GM23248 (cell line): ENCODE measurements around the gene TTC16. TPM values are rescaled to one million over a fixed set of nuclear protein-coding genes. Genes with fewer than 3 reads are reported as not detected.
A peak's percentile ranks its signal among the peaks of the same experiment; 100 is the strongest.

Experiments
- DNase-seq: peaks from one replicate; pipeline ENCODE4 v3.0.0-alpha.2; 2015
- H2AFZ ChIP-seq: fragments of 200-600 bp; sonication (generic); 2 replicates; pipeline ENCODE4 v1.6.1; 2016; ENCODE audit warnings: antibody characterized with exemption
- H3F3A ChIP-seq: fragments of 200-600 bp; sonication (generic); 2 replicates; pipeline ENCODE4 v1.6.1; 2016; ENCODE audit warnings: mild to moderate bottlenecking, antibody characterized with exemption, mixed run types; ENCODE audit not compliant: insufficient read depth
- H3K27ac ChIP-seq: fragments of 200-600 bp; sonication (generic); 2 replicates; pipeline ENCODE4 v1.5.1; 2016; ENCODE audit warnings: mild to moderate bottlenecking
- H3K27me3 ChIP-seq: fragments of 200-600 bp; sonication (generic); replicated peaks from 2 replicates; pipeline ENCODE4 v1.6.1; 2016; ENCODE audit warnings: mild to moderate bottlenecking; ENCODE audit not compliant: insufficient read depth
- H3K36me3 ChIP-seq: fragments of 200-600 bp; sonication (generic); 2 replicates; pipeline ENCODE4 v1.6.1; 2016; ENCODE audit warnings: low read depth, mild to moderate bottlenecking
- H3K4me1 ChIP-seq: fragments of 200-600 bp; sonication (generic); 2 replicates; pipeline ENCODE4 v1.6.1; 2016; ENCODE audit warnings: mild to moderate bottlenecking; ENCODE audit not compliant: insufficient read depth
- H3K4me2 ChIP-seq: fragments of 200-600 bp; sonication (generic); one replicate; pipeline ENCODE4 v1.6.1; 2016; ENCODE audit warnings: mild to moderate bottlenecking; ENCODE audit not compliant: unreplicated experiment
- H3K4me3 ChIP-seq: fragments of 200-600 bp; sonication (generic); 2 replicates; pipeline ENCODE4 v1.5.1; 2016; ENCODE audit warnings: mild to moderate bottlenecking
- H3K79me2 ChIP-seq: fragments of 200-600 bp; sonication (generic); 2 replicates; pipeline ENCODE4 v1.6.1; 2016; ENCODE audit warnings: mild to moderate bottlenecking; ENCODE audit not compliant: insufficient read depth
- H3K9ac ChIP-seq: fragments of 200-600 bp; sonication (generic); 2 replicates; pipeline ENCODE4 v1.6.1; 2016; ENCODE audit warnings: mild to moderate bottlenecking
- H3K9me2 ChIP-seq: fragments of 200-600 bp; sonication (generic); 2 replicates; pipeline ENCODE4 v1.6.1; 2016; ENCODE audit warnings: mixed run types, mild to moderate bottlenecking, moderate library complexity; ENCODE audit not compliant: insufficient read depth
- H3K9me3 ChIP-seq: fragments of 200-600 bp; sonication (generic); one replicate; pipeline ENCODE4 v1.6.1; 2017; ENCODE audit warnings: low read depth
- H4K20me1 ChIP-seq: fragments of 200-600 bp; sonication (generic); 2 replicates; pipeline ENCODE4 v1.6.0; 2016; ENCODE audit not compliant: insufficient read depth
- EZH2 ChIP-seq: fragments of 200-600 bp; sonication (generic); IDR thresholded peaks from 2 replicates; pipeline ENCODE4 v1.6.1; 2018; ENCODE audit warnings: antibody characterized with exemption, mild to moderate bottlenecking; ENCODE audit not compliant: insufficient read depth, poor library complexity, severe bottlenecking
- EZH2phosphoT487 ChIP-seq: fragments of 200-600 bp; sonication (generic); IDR thresholded peaks from 2 replicates; pipeline ENCODE4 v1.6.1; 2018; ENCODE audit warnings: antibody characterized with exemption, moderate library complexity, mild to moderate bottlenecking, low read depth; ENCODE audit not compliant: insufficient read depth
- WGBS, 2 experiments: methylation state at CpG; one replicate each; pipeline ENCODE4 v1.1.6; 2015 to 2017; ENCODE audit warnings: low lambda C conversion rate in 2 of 2, low coverage in 1 of 2; ENCODE audit errors: missing lambda C conversion rate in 2 of 2; 5-methylcytosine and 5-hydroxymethylcytosine counted together
- in situ Hi-C: fragments of 300-500 bp; cut with MboI; formaldehyde crosslinking; loops from 2 replicates; pipeline ENCODE4 v1.15.0; 2020
- polyA plus RNA-seq: library from polyadenylated mRNA; unstranded; fragments of >200 nt; fragmentation: Nextera tagmentation; extraction: Ambion mirVana; gene quantifications from 2 replicates; pipeline ENCODE4 v1.2.1, GENCODE V29; 2016
- total RNA-seq: library from RNA; depleted of rRNA; stranded (reverse); fragments of >200 nt; shearing (Covaris generic); gene quantifications from 2 replicates; pipeline ENCODE4 v1.2.3, GENCODE V29; 2014; rRNA removed

TTC16 gene
- total RNA-seq (not detected in 2 replicates), polyA plus RNA-seq (0.05 and 0.06 TPM in 2 replicates)

- Histone ChIP-seq H3K9ac (peak within 1 kb of the TSS; percentile 88), H4K20me1 (no peaks in the 10 kb centered on the region), H3K36me3 (no peaks in the 10 kb centered on the region), H2AFZ (peak within 1 kb of the TSS; percentile 77), H3K27me3 (no peaks in the 10 kb centered on the region), H3K79me2 (peaks cover 11% of the 10 kb centered on the region), H3K4me3 (peak within 1 kb of the TSS; percentile 95), H3K9me3 (no peaks in the 10 kb centered on the region), H3F3A (no peaks in the 10 kb centered on the region), H3K4me1 (peaks cover 8% of the 10 kb centered on the region; the same call in 1 of the 2 replicates), H3K4me2 (peak within 1 kb of the TSS; percentile 84), H3K27ac (peak within 1 kb of the TSS; percentile 65), H3K9me2 (no peaks in the 10 kb centered on the region)
- in situ Hi-C loops = no loop called here
- WGBS, 2 experiments = 1 to 2% methylated on average over 62 to 64 of the region's 65 CpGs
- DNase-seq = peak; percentile 99
- no peak for TF ChIP-seq EZH2phosphoT487
- TF ChIP-seq EZH2 = no peak
Observed at GRCh38 chr9:127715470-127716337, at the start of gene TTC16, which contains the start of gene PTRH1. TTC16 (plus strand) TSS chr9:127716079; CDS start chr9:127716146, 67 bp downstream. PTRH1 (minus strand) TSS chr9:127715663; CDS start chr9:127715639, 24 bp downstream.

DNA sequence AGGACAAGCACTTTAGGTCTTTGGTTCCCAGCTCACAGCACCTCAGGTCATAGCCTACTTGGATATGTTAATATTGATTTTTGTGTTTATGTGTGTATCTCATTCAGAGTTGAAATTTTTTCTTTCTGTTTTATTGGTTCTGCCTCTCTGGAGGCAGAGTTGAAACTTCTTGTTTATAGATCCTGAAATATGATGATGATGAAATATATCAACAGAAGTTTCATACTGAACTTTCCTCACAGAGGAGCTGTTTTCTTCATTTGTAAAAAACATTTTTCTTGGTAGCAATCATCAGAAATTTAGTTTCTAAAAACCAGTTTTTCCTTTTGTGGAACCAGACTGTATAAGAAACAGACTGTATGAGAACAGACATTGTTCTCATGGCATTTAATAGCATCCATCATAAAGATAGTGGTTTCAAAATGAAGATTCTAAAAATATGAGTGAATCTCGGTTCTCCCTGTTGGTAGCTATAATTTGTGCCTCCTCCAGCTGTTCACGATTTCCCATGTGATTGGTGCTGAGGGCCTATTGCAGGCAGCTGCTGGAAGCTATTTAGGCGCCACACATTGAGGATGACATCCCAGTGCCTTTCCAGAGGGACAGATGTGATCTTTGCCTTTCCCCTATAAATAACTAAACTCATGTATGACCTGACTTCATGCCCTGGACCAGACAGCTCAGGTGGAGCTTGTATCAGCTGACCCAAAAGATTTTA lies 48.6 kb upstream of the TTC16 start:
- no peaks in the 10 kb centered on the region for H3K9me2 ChIP-seq
- no peaks in the 10 kb centered on the region for H3K27me3 ChIP-seq
- WGBS, 2 experiments = 69 to 70% methylated on average over 3 of the region's 3 CpGs
- no peak overlapping the region for H2AFZ ChIP-seq
- H3K4me2 ChIP-seq = no peak overlapping the region
- H3K79me2 ChIP-seq = no peaks in the 10 kb centered on the region
- H3K9me3 ChIP-seq = no peaks in the 10 kb centered on the region
- peaks cover 35% of the 10 kb centered on the region for H3K36me3 ChIP-seq
- H3K27ac ChIP-seq = no peak overlapping the region
- H3K9ac ChIP-seq = no peak overlapping the region
- no peak for TF ChIP-seq EZH2
- no peak for TF ChIP-seq EZH2phosphoT487
- no peak for DNase-seq
- H3F3A ChIP-seq = no peaks in the 10 kb centered on the region; the same call in 1 of the 2 replicates
- in situ Hi-C loops = no loop called here
- H4K20me1 ChIP-seq = no peaks in the 10 kb centered on the region
- no peaks in the 10 kb centered on the region for H3K4me1 ChIP-seq
- H3K4me3 ChIP-seq = no peak overlapping the region

GRCh38 chr9:127667906-127668305 lies 48.0 kb upstream of the TTC16 start:
- H3K79me2 ChIP-seq = no peaks in the 10 kb centered on the region
- TF ChIP-seq EZH2 (no peak), EZH2phosphoT487 (no peak)
- H3K27me3 ChIP-seq = no peaks in the 10 kb centered on the region
- H3K27ac ChIP-seq = no peak overlapping the region
- no peaks in the 10 kb centered on the region for H3K9me2 ChIP-seq
- H3K4me2 ChIP-seq = no peak overlapping the region
- H3K4me3 ChIP-seq = no peak overlapping the region
- peaks cover 30% of the 10 kb centered on the region for H3K36me3 ChIP-seq
- H2AFZ ChIP-seq = no peak overlapping the region
- no peak for DNase-seq
- no peaks in the 10 kb centered on the region; the same call in 1 of the 2 replicates for H3F3A ChIP-seq
- H4K20me1 ChIP-seq = no peaks in the 10 kb centered on the region
- no peak overlapping the region for H3K9ac ChIP-seq
- WGBS, 2 experiments = 81% methylated on average over 18 of the region's 18 CpGs
- no peaks in the 10 kb centered on the region for H3K9me3 ChIP-seq
- in situ Hi-C loops = no loop called here
- no peaks in the 10 kb centered on the region for H3K4me1 ChIP-seq

DNA sequence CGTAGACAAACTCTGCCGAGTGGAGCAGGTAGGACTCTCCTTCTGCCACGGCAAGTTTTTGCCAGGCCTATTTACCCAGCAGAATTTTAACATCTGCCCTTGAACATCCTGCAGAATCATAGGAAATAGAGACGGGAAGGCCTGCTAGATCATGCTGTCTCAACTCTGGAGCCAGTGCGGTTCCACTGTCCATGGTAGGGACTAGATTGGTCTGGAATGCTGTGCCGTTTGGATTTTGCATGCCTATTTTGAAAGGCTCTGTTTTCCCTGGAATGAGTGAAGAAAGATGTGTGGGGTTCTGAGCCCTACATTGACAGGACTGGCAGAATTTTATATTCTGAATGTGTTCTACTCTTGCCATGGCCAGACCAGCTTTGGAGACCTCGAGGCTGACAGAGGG lies 42.6 kb upstream of the TTC16 start:
- no peak overlapping the region for H3K27ac ChIP-seq
- no peak for DNase-seq
- H3K9ac ChIP-seq = no peak overlapping the region
- H3K9me2 ChIP-seq = no peaks in the 10 kb centered on the region
- H4K20me1 ChIP-seq = no peaks in the 10 kb centered on the region
- no peaks in the 10 kb centered on the region for H3K79me2 ChIP-seq
- no peaks in the 10 kb centered on the region for H3K4me1 ChIP-seq
- in situ Hi-C loops = no loop called here
- H3K9me3 ChIP-seq = no peaks in the 10 kb centered on the region
- H3K4me2 ChIP-seq = no peak overlapping the region
- WGBS, 2 experiments = 98% methylated on average over 7 of the region's 7 CpGs
- H3F3A ChIP-seq = no peaks in the 10 kb centered on the region
- no peak overlapping the region for H2AFZ ChIP-seq
- no peak overlapping the region for H3K4me3 ChIP-seq
- no peaks in the 10 kb centered on the region for H3K27me3 ChIP-seq
- TF ChIP-seq EZH2phosphoT487 = no peak
- no peak for TF ChIP-seq EZH2
- peaks cover 36% of the 10 kb centered on the region for H3K36me3 ChIP-seq
